ENCODE results near the gene MTG2.

GRCh38 chr20:62156254-62156556 is 26.6 kb upstream of the MTG2 start:
- no peak for TF ChIP-seq ETS1 (IDR thresholded peaks at IDR 0.05)
- TF ChIP-seq CTCF (conservative IDR thresholded peaks at IDR 0.05; ENCODE audit: low read depth in 2 of 2), result peak in 1 of 2 experiments; percentile 9; a peak in 1 of 4 replicates
- no peak for TF ChIP-seq REST (IDR thresholded peaks at IDR 0.05; ENCODE audit: unreplicated experiment)

All from GM23338 (cell line).